Endothelial cell of hepatic sinusoid (primary cell): ENCODE data around the gene TSPAN9.

Experiments used
- in situ Hi-C: cut with HindIII; loops from 2 replicates; pipeline ENCODE4 v1.10.0; 2017; ENCODE audit warnings: low sequenced_read_pairs

Gene TSPAN9

DNA sequence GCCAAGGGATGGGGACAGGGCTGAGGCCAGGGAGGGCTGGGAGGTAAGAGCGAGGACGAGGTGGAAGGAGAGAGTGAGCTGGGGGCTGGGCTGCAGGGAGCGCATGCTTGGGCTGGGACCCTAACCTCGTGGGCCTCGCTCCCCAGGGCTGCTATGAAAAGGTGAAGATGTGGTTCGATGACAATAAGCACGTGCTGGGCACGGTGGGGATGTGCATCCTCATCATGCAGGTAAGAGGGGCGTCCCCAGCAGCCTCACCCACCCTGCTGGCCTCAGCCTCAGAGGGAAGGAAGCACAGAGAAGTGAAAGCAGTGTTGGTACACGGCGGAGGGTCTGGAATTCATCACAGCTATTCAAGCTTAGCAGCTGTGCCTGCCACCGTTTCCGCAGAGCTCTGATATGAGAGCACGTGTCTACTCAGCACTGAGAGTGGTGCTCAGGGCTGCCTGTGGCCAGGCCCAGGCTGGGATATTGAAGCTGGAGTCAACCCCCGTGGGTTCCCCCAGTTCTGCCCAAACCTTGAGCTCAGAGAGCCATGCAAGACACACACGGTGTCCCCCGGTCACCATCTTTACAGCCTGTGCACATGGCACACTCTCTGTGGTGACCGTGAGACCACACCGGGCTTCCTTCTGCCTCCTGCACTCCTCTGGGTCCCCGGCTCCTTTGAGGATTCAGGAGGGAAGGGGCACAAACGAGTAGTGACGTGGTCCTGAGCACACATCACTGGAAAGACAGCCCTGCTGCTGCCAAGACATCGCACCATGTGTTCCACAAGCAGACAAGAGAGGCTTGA lies 204.6 kb downstream of the TSPAN9 start:
- in situ Hi-C loops, result no loop called here

DNA sequence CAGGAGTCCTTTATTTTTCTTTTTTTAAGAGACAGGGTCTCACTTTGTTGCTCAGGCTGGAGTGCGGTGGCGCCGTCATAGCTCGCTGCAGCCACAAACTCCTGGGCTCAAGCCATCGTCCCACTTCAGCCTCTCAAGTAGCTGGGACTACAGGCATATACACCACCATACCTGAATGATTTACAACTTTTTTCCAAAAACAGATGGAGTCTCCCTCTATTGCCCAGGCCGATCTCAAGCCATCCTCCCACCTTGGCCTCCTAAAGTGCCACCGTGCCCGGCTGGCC lies 205.1 kb downstream of the TSPAN9 start:
- in situ Hi-C loops, result no loop called here

DNA sequence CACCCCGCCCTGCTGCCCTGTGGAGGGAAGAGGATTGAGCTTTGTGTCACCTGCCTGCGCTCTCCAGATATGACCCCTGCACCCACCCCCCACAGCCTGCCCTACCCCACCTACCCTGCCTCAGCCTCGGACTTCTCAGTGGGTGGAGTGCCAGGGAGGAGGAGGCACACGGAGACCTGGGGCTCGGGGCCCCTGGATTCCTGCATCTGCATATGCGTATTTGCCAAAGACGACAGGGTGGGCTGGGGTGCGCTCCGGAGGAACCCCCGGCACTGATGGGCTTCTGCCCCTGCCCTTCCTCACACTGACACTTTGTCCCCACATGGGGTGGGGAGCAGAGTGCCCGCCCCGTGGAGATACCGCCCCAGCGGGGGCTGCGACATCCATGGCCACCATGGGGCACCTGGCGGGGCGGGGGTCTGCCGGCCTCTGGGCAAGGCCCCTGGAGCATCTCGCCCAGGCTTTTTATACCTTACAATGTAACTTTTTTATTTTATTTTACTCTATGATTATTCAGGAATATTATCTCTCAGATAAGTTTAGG lies 206.0 kb downstream of the TSPAN9 start:
- in situ Hi-C loops, result no loop called here

- in situ Hi-C loops, result no loop called here
Measured at GRCh38 chr12:3284405-3284804, 207.2 kb downstream of the TSPAN9 start.

GRCh38 chr12:3285570-3285969 lies 208.4 kb downstream of the TSPAN9 start:
- in situ Hi-C loops, result no loop called here

DNA sequence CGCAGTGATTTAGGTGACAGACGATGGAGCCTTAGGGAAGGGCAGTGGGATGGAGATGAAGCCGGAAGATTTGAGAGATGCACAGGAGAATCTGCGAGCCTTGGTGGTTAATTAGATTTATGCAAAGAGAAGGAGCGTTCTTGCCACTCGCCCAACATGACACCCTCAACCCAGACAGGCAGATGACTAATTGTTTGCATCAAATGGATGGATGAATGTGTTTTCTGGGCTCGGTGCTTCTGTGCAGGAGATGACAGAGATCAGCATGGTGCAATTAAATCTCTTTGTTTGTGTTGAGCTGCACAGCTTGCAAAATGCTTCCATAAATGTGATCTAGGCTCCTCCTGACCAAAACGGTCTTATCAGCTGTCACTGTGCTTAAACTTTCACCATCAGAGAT lies 211.5 kb downstream of the TSPAN9 start:
- in situ Hi-C loops, result no loop called here

GRCh38 chr12:3289702-3290101 lies 212.5 kb downstream of the TSPAN9 start:
- in situ Hi-C loops, result no loop called here

- in situ Hi-C loops, result no loop called here
Measured at GRCh38 chr12:3291939-3292338, 214.8 kb downstream of the TSPAN9 start.

DNA sequence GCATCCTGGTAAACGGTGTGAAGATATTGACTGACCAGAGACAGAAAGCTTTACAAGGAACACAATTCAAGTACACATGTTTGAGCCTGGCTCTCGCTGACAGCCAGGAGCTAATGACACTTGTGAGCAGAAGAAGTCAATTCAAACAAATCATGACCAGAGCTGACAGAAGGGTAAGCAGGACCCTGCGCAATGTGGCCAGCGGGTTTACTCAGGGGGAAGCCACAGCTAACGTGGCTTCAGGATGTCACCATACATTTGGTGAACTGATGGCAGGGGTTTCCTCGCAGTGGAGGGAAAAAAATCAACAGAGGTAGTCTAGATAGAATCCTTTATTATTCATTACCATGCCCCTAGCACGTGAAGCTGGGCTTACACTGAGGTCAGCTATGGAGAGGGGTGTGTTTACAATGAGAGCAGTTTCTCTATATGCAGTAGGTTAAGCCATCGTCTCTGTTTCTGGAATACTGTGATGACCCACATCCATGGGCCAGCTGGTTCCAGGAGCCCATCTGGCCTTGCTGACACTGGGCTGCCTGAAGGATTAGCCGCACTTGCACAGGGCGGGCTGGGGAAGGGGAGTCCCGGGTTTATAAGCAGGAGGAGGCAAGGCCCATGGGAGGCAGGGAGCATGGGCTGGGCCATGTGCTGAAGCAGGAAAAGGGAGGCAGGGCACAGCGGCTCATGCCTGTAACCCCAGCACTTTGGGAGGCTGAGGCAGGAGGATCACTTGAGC lies 215.7 kb downstream of the TSPAN9 start:
- in situ Hi-C loops, result no loop called here

GRCh38 chr12:3293446-3294161 lies 216.4 kb downstream of the TSPAN9 start:
- in situ Hi-C loops, result no loop called here

GRCh38 chr12:3294481-3294911 lies 217.3 kb downstream of the TSPAN9 start:
- in situ Hi-C loops, result no loop called here

GRCh38 chr12:3295225-3295624 lies 218.0 kb downstream of the TSPAN9 start:
- in situ Hi-C loops, result no loop called here

DNA sequence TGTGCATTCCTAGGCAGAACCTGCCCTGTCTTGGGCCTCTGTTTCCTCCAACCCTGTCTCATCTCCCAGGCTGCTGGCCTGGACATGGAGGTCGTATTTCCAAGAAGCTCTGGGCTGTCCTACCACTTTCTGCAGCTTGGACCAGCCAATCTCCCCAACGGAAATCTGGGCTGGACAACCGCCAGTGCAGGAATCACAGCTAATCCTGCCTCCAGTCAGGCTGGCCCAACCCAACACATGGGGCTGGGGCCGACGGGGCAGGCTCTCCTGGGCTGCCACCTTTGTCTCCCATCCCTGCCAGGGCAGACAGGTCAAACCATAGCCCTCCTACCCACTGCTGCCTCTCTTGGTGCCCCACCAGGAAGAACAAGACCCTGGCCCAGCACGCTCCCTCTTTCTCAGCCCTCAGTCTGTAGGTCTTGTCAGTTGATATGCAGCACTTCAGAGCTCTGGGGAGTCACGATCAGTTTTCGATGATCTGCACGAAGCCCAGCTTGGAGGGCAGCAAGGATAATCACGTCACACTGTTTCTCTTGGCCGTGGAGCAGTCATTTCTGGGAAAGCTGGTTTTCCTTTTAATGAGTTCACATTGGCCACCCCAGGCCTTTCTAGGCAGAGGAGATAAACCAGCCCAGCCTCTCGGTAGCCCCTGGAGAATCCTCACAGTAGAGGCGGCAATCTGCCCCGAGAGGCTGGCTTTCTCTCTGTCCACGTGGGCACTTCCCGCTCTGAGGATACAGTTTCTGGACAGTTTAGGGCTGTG lies 218.6 kb downstream of the TSPAN9 start:
- in situ Hi-C loops, result no loop called here

- in situ Hi-C loops, result no loop called here
Measured at GRCh38 chr12:3296409-3296701, 219.2 kb downstream of the TSPAN9 start.

- in situ Hi-C loops, result no loop called here
Measured at GRCh38 chr12:3298603-3299002, 221.4 kb downstream of the TSPAN9 start.

GRCh38 chr12:3299929-3300832 lies 223.0 kb downstream of the TSPAN9 start:
- in situ Hi-C loops, result loop anchor here (5.0 kb wide), 1 partner anchor 352 kb away; no protein-coding TSS in a partner anchor

- in situ Hi-C loops, result loop anchor here (5.0 kb wide), 1 partner anchor 351 kb away; no protein-coding TSS in a partner anchor
Measured at GRCh38 chr12:3300833-3301401, 223.7 kb downstream of the TSPAN9 start.

DNA sequence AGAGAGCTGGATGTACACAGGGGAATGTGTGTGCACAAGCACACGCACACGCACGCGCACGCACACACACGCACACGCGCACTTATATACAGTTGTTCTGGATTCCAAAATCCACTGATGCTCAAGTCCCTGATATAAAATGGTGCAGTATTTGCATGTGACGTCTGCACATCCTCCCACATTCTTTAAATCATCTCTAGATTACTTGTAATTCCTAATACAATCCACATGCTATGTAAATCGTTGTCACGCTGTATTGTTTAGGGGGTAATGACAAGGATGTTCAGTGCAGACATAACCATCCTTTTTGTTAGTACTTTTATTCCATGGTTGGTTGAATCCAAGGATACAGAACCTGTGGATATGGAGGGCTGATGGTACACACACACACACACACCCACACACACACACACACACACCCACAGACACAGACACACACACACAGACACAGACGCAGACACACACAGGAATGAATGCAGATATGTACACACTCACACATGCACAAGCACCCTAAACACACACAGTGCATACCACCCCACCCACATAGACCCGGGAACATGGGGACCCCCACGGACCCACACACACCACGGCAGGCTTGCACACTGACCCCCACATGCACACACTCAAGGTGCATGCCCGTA lies 225.3 kb downstream of the TSPAN9 start:
- in situ Hi-C loops, result loop anchor here (5.0 kb wide), 1 partner anchor 350 kb away; no protein-coding TSS in a partner anchor
